NCI-H128 (cell line): ENCODE results near the gene IARS2.
"Not testable (repeated sequence)": the region's sequence is repeated elsewhere in the genome, so short reads cannot be mapped to it uniquely, and the experiment has no call there.

ENCODE experiments used
- DNase-seq: peaks from one replicate; lab custom pipeline; 2025; ENCODE audit not compliant: unreplicated experiment; lab: John Stamatoyannopoulos, UW

IARS2 gene

GRCh38 chr1:220094016-220094911 is at the start of gene IARS2:
TSS of gene IARS2 (plus strand) at chr1:220094132. CDS start at chr1:220094217, 85 bp downstream.
- DNase-seq, result peak; percentile 65

- DNase-seq, result no peak
Observed at GRCh38 chr1:220044678-220045355, 49.1 kb upstream of the IARS2 start.

- no peak for DNase-seq
Observed at GRCh38 chr1:220045356-220046051, 48.4 kb upstream of the IARS2 start.

GRCh38 chr1:220046052-220046930 is 47.6 kb upstream of the IARS2 start, which contains the start of gene EPRS1:
TSS of gene EPRS1 (minus strand) at chr1:220046505. CDS start at chr1:220046388, 117 bp downstream.
- peak; percentile 93 for DNase-seq

- DNase-seq, result no peak
Observed at GRCh38 chr1:220056374-220056773, 37.6 kb upstream of the IARS2 start.

GRCh38 chr1:220060876-220061275 is 33.1 kb upstream of the IARS2 start:
- no peak for DNase-seq

- no peak for DNase-seq
Observed at GRCh38 chr1:220062629-220063028, 31.3 kb upstream of the IARS2 start.

GRCh38 chr1:220067269-220068204 is 26.4 kb upstream of the IARS2 start:
- DNase-seq, result no peak

- DNase-seq, result no peak
Observed at GRCh38 chr1:220076861-220077762, 16.8 kb upstream of the IARS2 start.

GRCh38 chr1:220077887-220078286 is 16.0 kb upstream of the IARS2 start:
- no peak for DNase-seq

GRCh38 chr1:220084460-220084859 is 9.5 kb upstream of the IARS2 start:
- no peak for DNase-seq

- not testable (repeated sequence) for DNase-seq
Observed at GRCh38 chr1:220086261-220086686, 7.7 kb upstream of the IARS2 start.

GRCh38 chr1:220089650-220090556 is 4.0 kb upstream of the IARS2 start, which contains the start of gene BPNT1:
TSS of gene BPNT1 (minus strand) at chr1:220089788. CDS start at chr1:220079846, 9,942 bp downstream.
- peak; percentile 99 for DNase-seq

GRCh38 chr1:220092694-220093093 is 1.2 kb upstream of the IARS2 start:
- no peak for DNase-seq

- no peak for DNase-seq
Observed at GRCh38 chr1:220093361-220094015, 444 bp upstream of the IARS2 start.

- DNase-seq, result no peak
Observed at GRCh38 chr1:220099826-220100225, 5.9 kb downstream of the IARS2 start.

GRCh38 chr1:220110473-220110872 is 16.5 kb downstream of the IARS2 start:
- not testable (repeated sequence) for DNase-seq
